Stimulated activated CD4-positive, alpha-beta T cell treated with anti-CD3 and anti-CD28 coated beads, Interleukin-2, amount 100 ng/mL, for 48 hours (primary cell): ENCODE results near the gene RFX4.
A peak's percentile ranks its signal among the peaks of the same experiment; 100 is the strongest.

Experiments
- DNase-seq, 2 donors: peaks; one replicate each; pipeline ENCODE4 v3.0.0-alpha.2; 2020

RFX4 gene

GRCh38 chr12:106767954-106768822 lies 185.4 kb downstream of the RFX4 start:
- no peak for DNase-seq

GRCh38 chr12:106769078-106769477 lies 186.3 kb downstream of the RFX4 start:
- DNase-seq: no peak

GRCh38 chr12:106769546-106769945 lies 186.7 kb downstream of the RFX4 start:
- no peak for DNase-seq

GRCh38 chr12:106771425-106771824 lies 188.6 kb downstream of the RFX4 start:
- DNase-seq: no peak

DNA sequence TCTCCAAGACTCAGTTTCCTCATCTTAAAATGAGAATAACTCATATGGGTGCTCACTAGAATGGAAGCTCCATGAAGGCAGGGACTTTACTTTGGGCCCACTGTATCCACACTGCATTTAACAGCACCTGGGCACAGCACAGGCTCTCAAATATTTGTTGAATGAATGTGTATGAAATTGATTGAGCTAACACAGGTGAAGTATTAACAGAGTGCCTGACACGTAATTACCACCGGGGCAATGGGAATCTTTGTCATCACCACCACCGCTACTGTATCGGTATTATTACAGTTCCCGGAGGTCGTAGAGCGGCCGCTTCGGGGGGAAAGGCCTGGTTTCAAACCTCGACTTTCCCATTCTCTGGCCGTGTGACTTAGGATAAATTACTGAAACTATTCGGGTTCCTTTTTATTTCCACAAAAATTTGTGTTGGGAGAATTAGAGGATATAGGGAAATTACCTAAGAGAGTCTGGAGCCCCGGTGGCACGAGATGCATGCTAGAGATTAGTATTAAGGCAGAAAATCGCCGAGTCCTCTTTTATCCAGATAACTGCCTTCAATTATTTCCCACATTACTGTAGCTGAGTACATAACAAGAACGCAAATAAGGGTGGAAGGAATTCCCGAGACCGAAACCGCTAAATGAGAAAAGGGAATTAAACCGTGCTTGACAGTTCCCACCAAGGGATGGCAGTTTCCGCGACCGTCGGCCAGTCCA lies 190.6 kb downstream of the RFX4 start:
- DNase-seq: no peak

- peak; percentile 71 to 74 for DNase-seq
These were observed 191.4 kb downstream of the RFX4 start, which contains the start of gene RIC8B for GRCh38 chr12:106774005-106774807. Gene RIC8B (plus strand): TSS chr12:106774682. CDS start chr12:106774746, 64 bp downstream.

GRCh38 chr12:106774808-106775524 lies 192.2 kb downstream of the RFX4 start:
- no peak for DNase-seq

DNA sequence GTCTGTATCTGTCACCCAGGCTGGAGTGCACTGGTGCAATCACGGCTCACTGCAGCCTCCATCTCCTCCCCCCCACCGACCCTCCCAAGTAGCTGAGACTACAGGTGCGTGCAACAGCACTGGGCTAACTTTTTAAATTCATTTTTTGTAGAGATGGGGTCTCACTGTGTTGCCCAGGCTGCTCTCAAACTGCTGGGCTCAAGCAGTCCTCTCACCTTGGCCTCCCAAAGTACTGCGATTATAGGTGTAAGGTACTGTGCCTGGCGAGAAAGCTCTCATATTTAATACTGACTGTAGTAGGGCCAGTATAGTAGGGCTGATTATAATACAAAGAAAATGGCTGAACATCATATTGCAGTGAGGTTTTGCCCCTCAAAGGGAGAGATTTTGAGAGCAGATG lies 194.1 kb downstream of the RFX4 start:
- no peak for DNase-seq

GRCh38 chr12:106780010-106780631 lies 197.3 kb downstream of the RFX4 start:
- no peak for DNase-seq

DNA sequence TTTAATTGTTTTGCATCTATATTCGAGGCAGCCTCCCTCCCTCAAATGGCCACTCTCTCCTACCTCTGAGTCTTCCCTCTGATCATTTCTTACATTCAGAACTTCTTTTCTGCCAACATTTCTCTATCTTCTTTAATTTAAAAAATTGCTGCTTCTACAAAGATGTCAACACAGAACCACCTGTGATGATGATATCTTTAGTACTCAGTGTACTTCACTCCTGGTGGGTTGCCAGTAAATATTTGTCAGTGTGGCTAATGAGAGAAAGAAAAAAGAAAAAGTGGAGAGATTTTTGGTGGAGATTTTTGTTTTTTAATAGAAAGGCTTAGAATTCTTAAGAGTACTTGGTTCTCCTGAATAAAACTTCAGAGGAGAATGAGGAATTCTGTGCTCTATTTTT lies 199.8 kb downstream of the RFX4 start:
- DNase-seq: no peak

DNA sequence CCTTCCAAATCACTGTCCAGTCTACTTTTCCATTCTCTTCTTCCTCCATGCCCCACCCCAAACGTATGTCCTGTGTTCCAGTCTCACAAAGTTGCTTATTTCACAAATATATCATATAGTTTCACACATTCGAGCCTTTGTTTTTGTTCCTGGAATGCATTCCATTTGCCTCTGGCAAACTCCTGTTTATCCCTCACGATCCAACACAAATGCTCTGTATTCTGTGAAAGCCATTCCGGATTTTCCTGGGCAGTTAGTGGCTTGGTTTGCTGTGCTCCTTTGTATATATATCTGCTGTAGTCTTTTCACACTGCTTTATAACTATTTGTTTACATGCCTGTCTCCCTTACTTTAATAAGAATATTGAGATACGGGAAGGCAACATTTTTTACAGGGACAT lies 200.7 kb downstream of the RFX4 start:
- no peak for DNase-seq

GRCh38 chr12:106790020-106790419 lies 207.2 kb downstream of the RFX4 start:
- no peak for DNase-seq

- DNase-seq: no peak
These were observed 208.7 kb downstream of the RFX4 start for GRCh38 chr12:106791531-106791930.

GRCh38 chr12:106794369-106794768 lies 211.6 kb downstream of the RFX4 start:
- DNase-seq: no peak

DNA sequence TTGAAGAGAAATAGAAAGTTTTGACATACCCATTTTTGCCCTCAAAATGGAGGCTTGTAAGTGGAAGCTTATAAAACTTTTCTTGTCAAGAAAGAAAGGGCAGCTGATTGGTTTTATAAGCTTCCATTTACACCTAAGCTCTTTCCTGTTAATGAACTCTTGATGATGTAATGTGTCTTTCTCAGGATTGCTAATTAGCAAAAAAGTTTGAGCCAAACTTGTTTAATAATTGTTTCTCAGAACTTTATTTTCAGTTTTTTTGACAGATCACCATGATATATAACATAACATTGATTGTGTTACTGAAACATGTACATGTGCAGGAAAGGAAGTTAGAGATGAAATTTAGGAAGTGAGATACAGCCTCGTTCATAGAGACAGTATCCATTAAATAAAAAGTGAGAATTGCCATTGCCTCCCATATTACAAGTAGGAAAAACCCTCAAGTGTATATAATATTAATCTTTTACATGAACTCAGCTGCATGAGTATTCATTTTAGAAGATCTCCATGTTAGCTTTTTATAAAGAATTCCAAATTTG lies 218.4 kb downstream of the RFX4 start:
- DNase-seq: no peak

DNA sequence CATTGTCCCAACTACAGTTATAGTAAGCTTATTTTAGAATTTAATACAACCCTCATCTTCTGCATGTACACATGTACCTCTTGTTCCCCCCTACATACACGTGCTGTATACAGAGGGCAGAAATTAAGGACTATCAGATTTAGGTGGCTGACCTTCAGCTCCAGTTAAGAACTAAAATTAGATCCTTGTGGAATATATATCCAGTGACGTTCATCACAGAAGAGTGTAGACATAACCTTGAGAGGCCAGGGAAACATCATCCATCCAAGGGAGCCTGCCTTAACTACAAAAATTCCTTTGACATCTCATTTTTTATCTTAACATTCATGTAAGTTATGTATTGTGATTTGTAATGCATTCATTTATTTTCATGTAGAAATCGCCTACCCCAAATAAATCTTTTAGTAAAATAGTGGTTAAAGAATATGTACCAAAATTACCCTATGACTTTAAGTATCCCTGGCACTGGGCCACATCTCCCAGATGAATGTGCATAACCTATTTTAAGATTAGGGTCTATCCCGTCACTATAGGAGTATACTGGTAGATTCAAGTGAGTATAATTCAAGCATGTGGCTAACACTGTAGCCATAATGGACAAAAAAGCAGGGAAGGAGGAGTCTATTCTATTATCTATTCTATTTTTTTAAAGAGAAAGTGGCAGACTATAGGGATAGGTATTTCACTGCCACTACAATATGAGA lies 219.2 kb downstream of the RFX4 start:
- no peak for DNase-seq

DNA sequence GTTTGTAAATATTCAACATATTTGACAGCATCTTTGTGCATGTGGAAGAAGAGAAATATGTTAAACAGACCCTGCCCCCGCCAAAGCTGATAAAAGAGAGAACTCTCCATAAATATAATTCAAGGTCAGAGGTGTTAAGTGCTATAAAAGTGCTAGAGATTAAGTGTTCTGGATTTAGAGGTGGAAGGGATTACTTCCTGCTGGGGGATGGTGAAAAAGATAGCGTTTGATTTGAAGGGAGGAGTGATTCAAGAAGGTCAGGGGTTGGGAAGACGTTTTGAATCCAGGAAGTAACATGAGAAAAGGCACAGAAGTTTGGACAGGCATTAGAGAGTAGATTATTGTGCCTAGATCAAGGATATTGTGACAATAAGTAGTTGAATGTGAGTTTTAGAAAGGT lies 221.9 kb downstream of the RFX4 start:
- no peak for DNase-seq
